GM12878 (cell line): ENCODE results near the gene PRCD. TPM values are rescaled to one million over a fixed set of nuclear protein-coding genes. Genes with fewer than 3 reads are reported as not detected.
A peak's percentile ranks its signal among the peaks of the same experiment; 100 is the strongest.

Source experiments
- ATAC-seq: fragments of 200-7000 bp; cut with Tn5 transposase; 3 replicates; pipeline ENCODE4 v1.9.1; 2020; ENCODE audit warnings: mild to moderate bottlenecking, moderate library complexity
- BruUV-seq: library from RNA; stranded (reverse); fragments of 400-500 nt; replicated peaks from 2 replicates; lab custom pipeline; 2021; lab: Mats Ljungman, UMichigan
- CTCF ChIA-PET: fragments of 300-600 bp; sonication (Branson Sonifier 250); formaldehyde crosslinking; extraction: SDS; loops from one replicate; lab custom pipeline; 2021; ENCODE audit warnings: inconsistent platforms; lab: Yijun Ruan, JAX
- POLR2A ChIA-PET: fragments of 350-600 bp; formaldehyde crosslinking; extraction: SDS; loops from one replicate; lab custom pipeline; 2021; ENCODE audit warnings: inconsistent platforms; lab: Charles Lee
- RAD21 ChIA-PET: fragments of 300-600 bp; sonication (Branson Sonifier 250); formaldehyde crosslinking; loops from one replicate; lab custom pipeline; 2023; ENCODE audit warnings: antibody characterized with exemption; ENCODE audit not compliant: unreplicated experiment; lab: Charles Lee
- SMC1A ChIA-PET: fragments of 300-600 bp; sonication (Branson Sonifier 250); formaldehyde crosslinking; loops from one replicate; lab custom pipeline; 2023; ENCODE audit not compliant: unreplicated experiment, uncharacterized antibody; lab: Charles Lee
- DNase-seq: peaks from one replicate; pipeline ENCODE4 v3.0.0-alpha.2; 2011; ENCODE audit warnings: low read depth, low spot score
- FAIRE-seq: peaks from 3 replicates; lab custom pipeline; 2011; peaks lifted over from hg19 to GRCh38; lab: Jason Lieb, UNC
- H2AFZ ChIP-seq: 2 replicates; pipeline ENCODE4 v1.6.0; 2011; ENCODE audit warnings: low read depth, low read length, control low read depth; ENCODE audit not compliant: control insufficient read depth
- H3K27ac ChIP-seq: 2 replicates; pipeline ENCODE4 v1.5.1; 2011; ENCODE audit warnings: control low read depth; ENCODE audit not compliant: control insufficient read depth, insufficient read depth
- H3K27me3 ChIP-seq, 2 experiments: replicated peaks in 1 of 2; 2 replicates each; pipeline versions ENCODE4 v1.6.0 to v1.6.1; 2011; ENCODE audit warnings: low read length in 1 of 2; ENCODE audit not compliant: control insufficient read depth in 2 of 2, insufficient read depth in 2 of 2
- H3K36me3 ChIP-seq, 2 experiments: 2 replicates each; pipeline ENCODE4 v1.5.1; 2011; ENCODE audit warnings: low read length in 1 of 2; ENCODE audit not compliant: control insufficient read depth in 2 of 2, insufficient read depth in 2 of 2
- H3K4me1 ChIP-seq: 2 replicates; pipeline ENCODE4 v1.6.1; 2011; ENCODE audit warnings: mild to moderate bottlenecking, low read length, moderate library complexity, mixed read lengths; ENCODE audit not compliant: control insufficient read depth, insufficient read depth
- H3K4me2 ChIP-seq: 2 replicates; pipeline ENCODE4 v1.6.0; 2011; ENCODE audit warnings: control low read depth; ENCODE audit not compliant: control insufficient read depth, insufficient read depth
- H3K4me3 ChIP-seq: fragments of 200-600 bp; sonication (generic); 2 replicates; pipeline ENCODE4 v1.5.1; 2016
- H3K79me2 ChIP-seq: 2 replicates; pipeline ENCODE4 v1.6.0; 2011; ENCODE audit warnings: low read length; ENCODE audit not compliant: control insufficient read depth, insufficient read depth
- H3K9ac ChIP-seq: 2 replicates; pipeline ENCODE4 v1.8.0; 2011; ENCODE audit warnings: low read length, control low read depth, mixed read lengths; ENCODE audit not compliant: control insufficient read depth, insufficient read depth
- H3K9me3 ChIP-seq: replicated peaks from 3 replicates; pipeline ENCODE4 v1.5.1; 2011; ENCODE audit warnings: mild to moderate bottlenecking, low read length; ENCODE audit not compliant: control insufficient read depth, insufficient read depth
- H4K20me1 ChIP-seq: 2 replicates; pipeline ENCODE4 v1.6.0; 2011; ENCODE audit not compliant: control insufficient read depth, insufficient read depth
- CREB1 ChIP-seq: IDR thresholded peaks from 2 replicates; pipeline ENCODE4 v1.6.1; 2012; ENCODE audit warnings: low read depth, mild to moderate bottlenecking, inconsistent platforms
- EED ChIP-seq: sonication (generic); IDR thresholded peaks from 2 replicates; pipeline ENCODE4 v1.6.1; 2016; ENCODE audit warnings: antibody characterized with exemption, low read depth
- IKZF1 ChIP-seq: fragments of 450-650 bp; conservative IDR thresholded peaks from 2 replicates; pipeline ENCODE4 v1.6.1; 2017; ENCODE audit warnings: antibody characterized with exemption, mild to moderate bottlenecking
- SUZ12 ChIP-seq: fragments of 200-600 bp; sonication (generic); IDR thresholded peaks from one replicate; pipeline ENCODE4 v1.6.1; 2018; ENCODE audit warnings: antibody characterized with exemption, mild to moderate bottlenecking; ENCODE audit not compliant: unreplicated experiment
- WGBS: methylation state at CpG from one replicate; pipeline ENCODE4 v1.1.6; 2016; ENCODE audit warnings: low lambda C conversion rate; ENCODE audit not compliant: insufficient replicate concordance, insufficient coverage; ENCODE audit errors: missing lambda C conversion rate; 5-methylcytosine and 5-hydroxymethylcytosine counted together
- in situ Hi-C: fragments of 300-500 bp; cut with MboI; formaldehyde crosslinking; loops from 9 replicates; pipeline ENCODE4 v1.14.3; 2018; ENCODE audit warnings: mixed read lengths
- intact Hi-C: fragments of 100-400 bp; cut with micrococcal nuclease; formaldehyde crosslinking; loops from one replicate; pipeline ENCODE4 v1.14.2; 2022; ENCODE audit not compliant: unreplicated experiment
- polyA plus RNA-seq, 11 experiments: library from polyadenylated mRNA; depleted of rRNA in 4 of 11; unstranded in 6 of 11; stranded (reverse) in 5 of 11; fragments of >200 nt; fragmentation: Nextera tagmentation in 4 of 11; fragmentation: Illumina TruSeq in 1 of 11; extraction: Ambion mirVana in 4 of 11; extraction: Trizol in 1 of 11; gene quantifications; 1 replicate in 1 of 11; 2 replicates in 10 of 11; pipeline versions ENCODE4 v1.2.1 to v1.2.3, GENCODE V29; 2011 to 2016; ENCODE audit warnings: inconsistent platforms in 2 of 11, missing spikeins in 2 of 11, low read depth in 1 of 11
- total RNA-seq, 4 experiments: library from RNA; depleted of rRNA in 3 of 4; stranded (reverse); fragments of >200 nt in 3 of 4; fragmentation: Illumina TruSeq in 1 of 4; extraction: Trizol in 1 of 4; gene quantifications; 2 replicates each; pipeline versions ENCODE4 v1.2.1 to v1.2.3, GENCODE V29; 2013 to 2021
- TF ChIP-seq, protein P1 (sequence below): IDR thresholded peaks from 2 replicates; pipeline ENCODE4 v1.6.1; 2011; ENCODE audit warnings: low read depth, low read length, improper control_type of control experiment, borderline replicate concordance

The PRCD gene
- total and polyA plus RNA-seq, 10 of the 15 experiments (the other 5 are each of a cell fraction or from before 2014, with no cell fraction given): 0.18 to 0.95 (median 0.34) TPM; not detected in 4

- peak; percentile 13 for ATAC-seq
- Histone ChIP-seq H3K27me3 (peaks cover 3 to 9% of the 10 kb centered on the region in 2 experiments; a peak in 3 of 4 replicates), H3K36me3 (no peaks in the 10 kb centered on the region), H4K20me1 (no peaks in the 10 kb centered on the region), H3K4me3 (peak overlapping the region; percentile 63; the same call in 1 of the 2 replicates), H3K4me1 (peaks cover 13% of the 10 kb centered on the region), H3K9me3 (no peaks in the 10 kb centered on the region), H3K27ac (no peak overlapping the region), H2AFZ (peak overlapping the region; percentile 18; the same call in 1 of the 2 replicates), H3K9ac (no peak overlapping the region), H3K4me2 (peak overlapping the region; percentile 78), H3K79me2 (no peaks in the 10 kb centered on the region)
- ChIA-PET POLR2A (interaction anchor here (1.0 kb wide), 1 partner anchor 14 kb away, joined by 3 read pairs; no protein-coding TSS in a partner anchor), RAD21 (interaction anchor here (1.0 kb wide), 1 partner anchor 39 kb away, joined by 3 read pairs; no protein-coding TSS in a partner anchor), SMC1A (interaction anchor here (0.7 to 1.3 kb wide), 2 partner anchors 25 to 27 kb away, joined by 4 to 7 read pairs; no protein-coding TSS in a partner anchor), CTCF (interaction anchor here (0.7 to 2.5 kb wide), 4 partner anchors 18 to 57 kb away, joined by 3 to 10 read pairs (median 4); no protein-coding TSS in a partner anchor)
- intact Hi-C loops: no loop called here
- no peak for DNase-seq
- FAIRE-seq: no peak
- BruUV-seq: no TSS peak
- TF ChIP-seq IKZF1 (peak; percentile 20; the same call in 1 of the 2 replicates), EED (0 out of 2 replicates have a peak, but pooled peaks have one; percentile 4), SUZ12 (peak; percentile 58), CREB1 (no peak)
- TF ChIP-seq, protein P1, sequence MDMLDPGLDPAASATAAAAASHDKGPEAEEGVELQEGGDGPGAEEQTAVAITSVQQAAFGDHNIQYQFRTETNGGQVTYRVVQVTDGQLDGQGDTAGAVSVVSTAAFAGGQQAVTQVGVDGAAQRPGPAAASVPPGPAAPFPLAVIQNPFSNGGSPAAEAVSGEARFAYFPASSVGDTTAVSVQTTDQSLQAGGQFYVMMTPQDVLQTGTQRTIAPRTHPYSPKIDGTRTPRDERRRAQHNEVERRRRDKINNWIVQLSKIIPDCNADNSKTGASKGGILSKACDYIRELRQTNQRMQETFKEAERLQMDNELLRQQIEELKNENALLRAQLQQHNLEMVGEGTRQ: no peak
- in situ Hi-C loops: no loop called here
- WGBS: 16% methylated on average over 52 of the region's 62 CpGs
Measured at GRCh38 chr17:76585033-76585648, 45.3 kb downstream of the PRCD start.
